HAP-1 (cell line): Measurements from ENCODE around the gene SLC6A18.

ENCODE experiments used
- DNase-seq, 2 experiments: peaks; one replicate each; pipeline ENCODE4 v3.0.0-alpha.2; 2016 to 2020; ENCODE audit warnings: low spot score in 2 of 2
- H3K27me3 ChIP-seq: fragments of 250-450 bp; sonication (Bioruptor Pico); 2 replicates; pipeline ENCODE4 v1.5.1; 2020; ENCODE audit warnings: low read depth, mild to moderate bottlenecking, moderate library complexity
- H3K36me3 ChIP-seq: fragments of 250-450 bp; sonication (Bioruptor Pico); replicated peaks from 2 replicates; pipeline ENCODE4 v1.5.1; 2020; ENCODE audit warnings: mild to moderate bottlenecking
- H3K4me1 ChIP-seq: fragments of 250-450 bp; sonication (Bioruptor Pico); 2 replicates; pipeline ENCODE4 v1.5.1; 2020; ENCODE audit warnings: mild to moderate bottlenecking
- H3K4me3 ChIP-seq: fragments of 250-450 bp; sonication (Bioruptor Pico); 2 replicates; pipeline ENCODE4 v1.5.1; 2020; ENCODE audit warnings: mild to moderate bottlenecking, moderate library complexity
- H3K9me3 ChIP-seq: fragments of 250-450 bp; sonication (Bioruptor Pico); 2 replicates; pipeline ENCODE4 v1.5.1; 2020; ENCODE audit warnings: mild to moderate bottlenecking, moderate library complexity
- in situ Hi-C: fragments of 300-500 bp; cut with MboI; formaldehyde crosslinking; loops from 3 replicates; pipeline ENCODE4 v1.14.3; 2020; ENCODE audit warnings: low sequenced_read_pairs, inconsistent platforms, mixed read lengths

SLC6A18 gene

GRCh38 chr5:1211701-1212100, 13.5 kb upstream of the SLC6A18 start:
- H3K4me3 ChIP-seq: no peak overlapping the region
- no peaks in the 10 kb centered on the region for H3K36me3 ChIP-seq
- no peaks in the 10 kb centered on the region for H3K4me1 ChIP-seq
- in situ Hi-C loops: no loop called here
- DNase-seq: no peak
- peaks cover 19% of the 10 kb centered on the region for H3K27me3 ChIP-seq
- no peaks in the 10 kb centered on the region for H3K9me3 ChIP-seq

- H3K4me3 ChIP-seq: no peak overlapping the region
- no peak for DNase-seq
- H3K27me3 ChIP-seq: peaks cover 13% of the 10 kb centered on the region
- no peaks in the 10 kb centered on the region for H3K36me3 ChIP-seq
- in situ Hi-C loops: no loop called here
- no peaks in the 10 kb centered on the region for H3K4me1 ChIP-seq
- no peaks in the 10 kb centered on the region for H3K9me3 ChIP-seq
Observed at GRCh38 chr5:1212271-1212670, 12.9 kb upstream of the SLC6A18 start.

GRCh38 chr5:1212881-1213280, 12.3 kb upstream of the SLC6A18 start:
- Histone ChIP-seq H3K36me3 (no peaks in the 10 kb centered on the region), H3K4me1 (no peaks in the 10 kb centered on the region), H3K9me3 (no peaks in the 10 kb centered on the region), H3K27me3 (peaks cover 7% of the 10 kb centered on the region), H3K4me3 (no peak overlapping the region)
- no peak for DNase-seq
- in situ Hi-C loops: no loop called here

GRCh38 chr5:1213508-1214162, 11.5 kb upstream of the SLC6A18 start:
- Histone ChIP-seq H3K4me1 (no peaks in the 10 kb centered on the region), H3K4me3 (no peak overlapping the region), H3K9me3 (no peaks in the 10 kb centered on the region), H3K27me3 (0 out of 2 replicates have a peak, but pooled peaks cover 3% of the 10 kb centered on the region), H3K36me3 (no peaks in the 10 kb centered on the region)
- no peak for DNase-seq
- in situ Hi-C loops: no loop called here

- Histone ChIP-seq H3K4me3 (no peak overlapping the region), H3K9me3 (no peaks in the 10 kb centered on the region), H3K4me1 (no peaks in the 10 kb centered on the region), H3K36me3 (no peaks in the 10 kb centered on the region), H3K27me3 (0 out of 2 replicates have a peak, but pooled peaks cover 2% of the 10 kb centered on the region)
- no peak for DNase-seq
- in situ Hi-C loops: no loop called here
Observed at GRCh38 chr5:1214163-1214935, 10.8 kb upstream of the SLC6A18 start.

GRCh38 chr5:1214936-1215220, 10.3 kb upstream of the SLC6A18 start:
- no peak for DNase-seq
- in situ Hi-C loops: no loop called here
- no peaks in the 10 kb centered on the region for H3K4me1 ChIP-seq
- H3K27me3 ChIP-seq: no peaks in the 10 kb centered on the region
- no peaks in the 10 kb centered on the region for H3K36me3 ChIP-seq
- no peaks in the 10 kb centered on the region for H3K9me3 ChIP-seq
- H3K4me3 ChIP-seq: no peak overlapping the region

GRCh38 chr5:1215320-1216096, 9.7 kb upstream of the SLC6A18 start:
- Histone ChIP-seq H3K4me3 (no peak overlapping the region), H3K36me3 (no peaks in the 10 kb centered on the region), H3K27me3 (no peaks in the 10 kb centered on the region), H3K9me3 (no peaks in the 10 kb centered on the region), H3K4me1 (no peaks in the 10 kb centered on the region)
- in situ Hi-C loops: no loop called here
- no peak for DNase-seq

GRCh38 chr5:1216211-1216917, 8.8 kb upstream of the SLC6A18 start:
- in situ Hi-C loops: no loop called here

GRCh38 chr5:1216918-1217295, 8.3 kb upstream of the SLC6A18 start:
- no peaks in the 10 kb centered on the region for H3K27me3 ChIP-seq
- H3K9me3 ChIP-seq: no peaks in the 10 kb centered on the region
- H3K4me1 ChIP-seq: no peaks in the 10 kb centered on the region
- no peak overlapping the region for H3K4me3 ChIP-seq
- no peak for DNase-seq
- H3K36me3 ChIP-seq: no peaks in the 10 kb centered on the region
- in situ Hi-C loops: no loop called here

More at GRCh38 chr5:1216211-1216917, 8.8 kb upstream of the SLC6A18 start:
- Histone ChIP-seq H3K4me1 (no peaks in the 10 kb centered on the region), H3K27me3 (no peaks in the 10 kb centered on the region), H3K4me3 (no peak overlapping the region), H3K9me3 (no peaks in the 10 kb centered on the region), H3K36me3 (no peaks in the 10 kb centered on the region)
- no peak for DNase-seq

GRCh38 chr5:1217596-1218206, 7.5 kb upstream of the SLC6A18 start:
- no peaks in the 10 kb centered on the region for H3K27me3 ChIP-seq
- no peaks in the 10 kb centered on the region for H3K9me3 ChIP-seq
- no peaks in the 10 kb centered on the region for H3K4me1 ChIP-seq
- H3K36me3 ChIP-seq: no peaks in the 10 kb centered on the region
- H3K4me3 ChIP-seq: no peak overlapping the region
- DNase-seq: peak in 1 of 2 experiments; percentile 36
- in situ Hi-C loops: no loop called here

GRCh38 chr5:1218351-1219080, 6.7 kb upstream of the SLC6A18 start:
- Histone ChIP-seq H3K9me3 (no peaks in the 10 kb centered on the region), H3K4me1 (no peaks in the 10 kb centered on the region), H3K27me3 (no peaks in the 10 kb centered on the region), H3K4me3 (no peak overlapping the region), H3K36me3 (no peaks in the 10 kb centered on the region)
- in situ Hi-C loops: no loop called here
- no peak for DNase-seq

- in situ Hi-C loops: no loop called here
- H3K4me3 ChIP-seq: no peak overlapping the region
- no peak for DNase-seq
- no peaks in the 10 kb centered on the region for H3K9me3 ChIP-seq
- no peaks in the 10 kb centered on the region for H3K4me1 ChIP-seq
- no peaks in the 10 kb centered on the region for H3K36me3 ChIP-seq
- no peaks in the 10 kb centered on the region for H3K27me3 ChIP-seq
Observed at GRCh38 chr5:1219098-1219767, 5.9 kb upstream of the SLC6A18 start.
